Liver (tissue), 3 donors: ENCODE data around the gene CDC42SE2.

Experiments
- FOXA1 ChIP-seq: IDR thresholded peaks from 2 replicates; pipeline ENCODE4 v1.6.1; 2016; ENCODE audit warnings: antibody characterized with exemption
- GABPA ChIP-seq, 2 donors: IDR thresholded peaks in 1 of 2; conservative IDR thresholded peaks in 1 of 2; 2 replicates each; pipeline ENCODE4 v1.6.1; 2016; ENCODE audit warnings: antibody characterized with exemption in 2 of 2, mild to moderate bottlenecking in 1 of 2, moderate library complexity in 1 of 2
- HNF4G ChIP-seq: IDR thresholded peaks from 2 replicates; pipeline ENCODE4 v1.6.1; 2016; ENCODE audit warnings: antibody characterized with exemption
- JUND ChIP-seq, 2 donors: IDR thresholded peaks; 2 replicates each; pipeline ENCODE4 v1.6.1; 2016; ENCODE audit warnings: antibody characterized with exemption in 2 of 2
- RAD21 ChIP-seq, 2 donors: IDR thresholded peaks; 2 replicates each; pipeline ENCODE4 v1.6.1; 2016; ENCODE audit warnings: antibody characterized with exemption in 2 of 2, mild to moderate bottlenecking in 2 of 2
- RXRA ChIP-seq, 2 donors: IDR thresholded peaks; 2 replicates each; pipeline ENCODE4 v1.6.1; 2017 to 2018; ENCODE audit warnings: antibody characterized with exemption in 2 of 2, mild to moderate bottlenecking in 1 of 2
- SP1 ChIP-seq: IDR thresholded peaks from 2 replicates; pipeline ENCODE4 v1.6.1; 2018; ENCODE audit warnings: antibody characterized with exemption, mild to moderate bottlenecking
- TAF1 ChIP-seq: conservative IDR thresholded peaks from 2 replicates; pipeline ENCODE4 v1.6.1; 2016; ENCODE audit warnings: antibody characterized with exemption, mild to moderate bottlenecking
- TF ChIP-seq, protein P1 (sequence below): fragments of 150-350 bp; IDR thresholded peaks from 2 replicates; pipeline ENCODE4 v1.5.1; 2017; ENCODE audit warnings: improper control_type of control experiment, low read depth, low read length; ENCODE audit not compliant: missing input control
- TF ChIP-seq, protein P2 (sequence below): IDR thresholded peaks from 2 replicates; pipeline ENCODE4 v1.6.1; 2016; ENCODE audit warnings: antibody characterized with exemption
- TF ChIP-seq, protein P3 (sequence below): IDR thresholded peaks from 2 replicates; pipeline ENCODE4 v1.6.1; 2016; ENCODE audit warnings: antibody characterized with exemption, mild to moderate bottlenecking
- TF ChIP-seq, protein P4 (sequence below): IDR thresholded peaks from 2 replicates; pipeline ENCODE4 v1.6.1; 2016; ENCODE audit warnings: antibody characterized with exemption
- TF ChIP-seq, protein P5 (sequence below): IDR thresholded peaks from 2 replicates; pipeline ENCODE4 v1.6.1; 2016; ENCODE audit warnings: antibody characterized with exemption
- donor health status: healthy.
- donor health status: healthy.

DNA sequence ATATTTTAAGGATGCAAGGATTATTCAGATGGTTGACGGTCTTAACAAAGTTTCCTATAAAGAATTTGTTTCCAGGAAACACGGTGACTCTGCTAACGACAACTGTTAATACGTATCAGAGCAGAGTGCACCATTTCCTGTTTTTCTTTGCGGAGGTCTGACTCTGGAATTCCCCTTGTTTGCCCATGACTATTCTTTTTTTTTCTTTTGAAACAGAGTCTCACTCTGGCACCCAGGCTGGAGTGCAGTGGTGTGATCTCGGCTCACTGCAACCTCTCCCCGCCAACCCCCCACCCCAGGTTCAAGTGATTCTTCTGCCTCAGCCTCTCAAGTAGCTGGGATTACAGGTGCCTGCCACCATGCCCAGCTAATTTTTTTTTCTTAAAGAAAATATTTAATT lies 115.9 kb downstream of the CDC42SE2 start:
- TF ChIP-seq, protein P1, sequence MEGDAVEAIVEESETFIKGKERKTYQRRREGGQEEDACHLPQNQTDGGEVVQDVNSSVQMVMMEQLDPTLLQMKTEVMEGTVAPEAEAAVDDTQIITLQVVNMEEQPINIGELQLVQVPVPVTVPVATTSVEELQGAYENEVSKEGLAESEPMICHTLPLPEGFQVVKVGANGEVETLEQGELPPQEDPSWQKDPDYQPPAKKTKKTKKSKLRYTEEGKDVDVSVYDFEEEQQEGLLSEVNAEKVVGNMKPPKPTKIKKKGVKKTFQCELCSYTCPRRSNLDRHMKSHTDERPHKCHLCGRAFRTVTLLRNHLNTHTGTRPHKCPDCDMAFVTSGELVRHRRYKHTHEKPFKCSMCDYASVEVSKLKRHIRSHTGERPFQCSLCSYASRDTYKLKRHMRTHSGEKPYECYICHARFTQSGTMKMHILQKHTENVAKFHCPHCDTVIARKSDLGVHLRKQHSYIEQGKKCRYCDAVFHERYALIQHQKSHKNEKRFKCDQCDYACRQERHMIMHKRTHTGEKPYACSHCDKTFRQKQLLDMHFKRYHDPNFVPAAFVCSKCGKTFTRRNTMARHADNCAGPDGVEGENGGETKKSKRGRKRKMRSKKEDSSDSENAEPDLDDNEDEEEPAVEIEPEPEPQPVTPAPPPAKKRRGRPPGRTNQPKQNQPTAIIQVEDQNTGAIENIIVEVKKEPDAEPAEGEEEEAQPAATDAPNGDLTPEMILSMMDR, result no peak
- TF ChIP-seq TAF1 (no peak), GABPA (IDR thresholded peaks at IDR 0.05 in 1 of 2, conservative IDR thresholded peaks at IDR 0.05 in 1 of 2) (peak in 1 of 2 donors; percentile 28), HNF4G (no peak), FOXA1 (no peak), SP1 (peak; percentile 39), JUND (IDR thresholded peaks at IDR 0.05) (no peak), RAD21 (IDR thresholded peaks at IDR 0.05) (no peak), RXRA (IDR thresholded peaks at IDR 0.05) (no peak)
- TF ChIP-seq, protein P2, sequence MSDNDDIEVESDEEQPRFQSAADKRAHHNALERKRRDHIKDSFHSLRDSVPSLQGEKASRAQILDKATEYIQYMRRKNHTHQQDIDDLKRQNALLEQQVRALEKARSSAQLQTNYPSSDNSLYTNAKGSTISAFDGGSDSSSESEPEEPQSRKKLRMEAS, result no peak
- TF ChIP-seq, protein P3, sequence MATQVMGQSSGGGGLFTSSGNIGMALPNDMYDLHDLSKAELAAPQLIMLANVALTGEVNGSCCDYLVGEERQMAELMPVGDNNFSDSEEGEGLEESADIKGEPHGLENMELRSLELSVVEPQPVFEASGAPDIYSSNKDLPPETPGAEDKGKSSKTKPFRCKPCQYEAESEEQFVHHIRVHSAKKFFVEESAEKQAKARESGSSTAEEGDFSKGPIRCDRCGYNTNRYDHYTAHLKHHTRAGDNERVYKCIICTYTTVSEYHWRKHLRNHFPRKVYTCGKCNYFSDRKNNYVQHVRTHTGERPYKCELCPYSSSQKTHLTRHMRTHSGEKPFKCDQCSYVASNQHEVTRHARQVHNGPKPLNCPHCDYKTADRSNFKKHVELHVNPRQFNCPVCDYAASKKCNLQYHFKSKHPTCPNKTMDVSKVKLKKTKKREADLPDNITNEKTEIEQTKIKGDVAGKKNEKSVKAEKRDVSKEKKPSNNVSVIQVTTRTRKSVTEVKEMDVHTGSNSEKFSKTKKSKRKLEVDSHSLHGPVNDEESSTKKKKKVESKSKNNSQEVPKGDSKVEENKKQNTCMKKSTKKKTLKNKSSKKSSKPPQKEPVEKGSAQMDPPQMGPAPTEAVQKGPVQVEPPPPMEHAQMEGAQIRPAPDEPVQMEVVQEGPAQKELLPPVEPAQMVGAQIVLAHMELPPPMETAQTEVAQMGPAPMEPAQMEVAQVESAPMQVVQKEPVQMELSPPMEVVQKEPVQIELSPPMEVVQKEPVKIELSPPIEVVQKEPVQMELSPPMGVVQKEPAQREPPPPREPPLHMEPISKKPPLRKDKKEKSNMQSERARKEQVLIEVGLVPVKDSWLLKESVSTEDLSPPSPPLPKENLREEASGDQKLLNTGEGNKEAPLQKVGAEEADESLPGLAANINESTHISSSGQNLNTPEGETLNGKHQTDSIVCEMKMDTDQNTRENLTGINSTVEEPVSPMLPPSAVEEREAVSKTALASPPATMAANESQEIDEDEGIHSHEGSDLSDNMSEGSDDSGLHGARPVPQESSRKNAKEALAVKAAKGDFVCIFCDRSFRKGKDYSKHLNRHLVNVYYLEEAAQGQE, result no peak
- TF ChIP-seq, protein P4, sequence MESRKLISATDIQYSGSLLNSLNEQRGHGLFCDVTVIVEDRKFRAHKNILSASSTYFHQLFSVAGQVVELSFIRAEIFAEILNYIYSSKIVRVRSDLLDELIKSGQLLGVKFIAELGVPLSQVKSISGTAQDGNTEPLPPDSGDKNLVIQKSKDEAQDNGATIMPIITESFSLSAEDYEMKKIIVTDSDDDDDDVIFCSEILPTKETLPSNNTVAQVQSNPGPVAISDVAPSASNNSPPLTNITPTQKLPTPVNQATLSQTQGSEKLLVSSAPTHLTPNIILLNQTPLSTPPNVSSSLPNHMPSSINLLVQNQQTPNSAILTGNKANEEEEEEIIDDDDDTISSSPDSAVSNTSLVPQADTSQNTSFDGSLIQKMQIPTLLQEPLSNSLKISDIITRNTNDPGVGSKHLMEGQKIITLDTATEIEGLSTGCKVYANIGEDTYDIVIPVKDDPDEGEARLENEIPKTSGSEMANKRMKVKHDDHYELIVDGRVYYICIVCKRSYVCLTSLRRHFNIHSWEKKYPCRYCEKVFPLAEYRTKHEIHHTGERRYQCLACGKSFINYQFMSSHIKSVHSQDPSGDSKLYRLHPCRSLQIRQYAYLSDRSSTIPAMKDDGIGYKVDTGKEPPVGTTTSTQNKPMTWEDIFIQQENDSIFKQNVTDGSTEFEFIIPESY, result no peak
- TF ChIP-seq, protein P5, sequence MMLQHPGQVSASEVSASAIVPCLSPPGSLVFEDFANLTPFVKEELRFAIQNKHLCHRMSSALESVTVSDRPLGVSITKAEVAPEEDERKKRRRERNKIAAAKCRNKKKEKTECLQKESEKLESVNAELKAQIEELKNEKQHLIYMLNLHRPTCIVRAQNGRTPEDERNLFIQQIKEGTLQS, result no peak
